Type B pancreatic cell (in vitro differentiated cells): ENCODE measurements around the gene MSH5. TPM values are rescaled to one million over a fixed set of nuclear protein-coding genes. Genes with fewer than 3 reads are reported as not detected.
A peak's percentile ranks its signal among the peaks of the same experiment; 100 is the strongest.

Experiments used
- DNase-seq: peaks from one replicate; pipeline ENCODE4 v3.0.0; 2021; ENCODE audit warnings: mixed read lengths; ENCODE audit not compliant: unreplicated experiment; ENCODE audit errors: extremely low spot score
- H3K27ac Mint-ChIP-seq: 2 replicates; pipeline ENCODE4 v1.8.0; 2021; ENCODE audit warnings: mild to moderate bottlenecking, mixed read lengths
- H3K27me3 Mint-ChIP-seq: 2 replicates; pipeline ENCODE4 v1.8.0; 2021; ENCODE audit warnings: mixed read lengths
- H3K36me3 Mint-ChIP-seq: 2 replicates; pipeline ENCODE4 v1.8.0; 2021; ENCODE audit warnings: mixed read lengths
- H3K4me1 Mint-ChIP-seq: one replicate; pipeline ENCODE4 v1.8.0; 2021; ENCODE audit warnings: mixed read lengths; ENCODE audit not compliant: unreplicated experiment
- H3K4me3 Mint-ChIP-seq: 2 replicates; pipeline ENCODE4 v1.8.0; 2021; ENCODE audit warnings: mild to moderate bottlenecking, mixed read lengths
- H3K9me3 Mint-ChIP-seq: 2 replicates; pipeline ENCODE4 v1.8.0; 2021; ENCODE audit warnings: mixed read lengths
- total RNA-seq: library from RNA; stranded (reverse); gene quantifications from 2 replicates; pipeline ENCODE4 v1.2.1, GENCODE V29; 2021; ENCODE audit warnings: low replicate concordance
- TF ChIP-seq, protein P1 (sequence below): fragments of 200-600 bp; sonication (generic); conservative IDR thresholded peaks from 2 replicates; pipeline ENCODE4 v1.5.0; 2021; ENCODE audit warnings: antibody characterized with exemption, mild to moderate bottlenecking

MSH5 gene
- total RNA-seq, 1 donor from 2014 or later = 46.7 TPM

DNA sequence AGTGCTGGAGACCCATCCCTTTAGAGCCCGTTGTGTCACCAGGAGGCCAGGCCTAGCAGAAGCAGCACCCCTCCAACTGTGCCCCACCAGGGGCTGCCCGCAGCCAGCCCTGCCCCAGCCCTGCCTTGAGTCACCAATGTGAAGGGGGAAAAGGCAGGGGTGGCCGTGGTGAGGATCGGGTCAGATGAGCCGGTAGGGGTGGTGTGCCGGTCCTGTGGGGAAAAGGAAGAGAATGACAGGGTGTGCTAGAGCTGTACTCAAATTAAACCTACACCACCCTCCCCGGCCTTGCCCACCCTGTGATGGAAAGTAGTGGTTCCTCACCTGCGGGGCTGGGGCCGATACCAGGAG lies 25.7 kb downstream of the MSH5 start:
- TF ChIP-seq, protein P1, sequence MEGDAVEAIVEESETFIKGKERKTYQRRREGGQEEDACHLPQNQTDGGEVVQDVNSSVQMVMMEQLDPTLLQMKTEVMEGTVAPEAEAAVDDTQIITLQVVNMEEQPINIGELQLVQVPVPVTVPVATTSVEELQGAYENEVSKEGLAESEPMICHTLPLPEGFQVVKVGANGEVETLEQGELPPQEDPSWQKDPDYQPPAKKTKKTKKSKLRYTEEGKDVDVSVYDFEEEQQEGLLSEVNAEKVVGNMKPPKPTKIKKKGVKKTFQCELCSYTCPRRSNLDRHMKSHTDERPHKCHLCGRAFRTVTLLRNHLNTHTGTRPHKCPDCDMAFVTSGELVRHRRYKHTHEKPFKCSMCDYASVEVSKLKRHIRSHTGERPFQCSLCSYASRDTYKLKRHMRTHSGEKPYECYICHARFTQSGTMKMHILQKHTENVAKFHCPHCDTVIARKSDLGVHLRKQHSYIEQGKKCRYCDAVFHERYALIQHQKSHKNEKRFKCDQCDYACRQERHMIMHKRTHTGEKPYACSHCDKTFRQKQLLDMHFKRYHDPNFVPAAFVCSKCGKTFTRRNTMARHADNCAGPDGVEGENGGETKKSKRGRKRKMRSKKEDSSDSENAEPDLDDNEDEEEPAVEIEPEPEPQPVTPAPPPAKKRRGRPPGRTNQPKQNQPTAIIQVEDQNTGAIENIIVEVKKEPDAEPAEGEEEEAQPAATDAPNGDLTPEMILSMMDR = no peak
- Mint-ChIP-seq H3K9me3 (no peaks in the 10 kb centered on the region), H3K4me1 (peaks cover 16% of the 10 kb centered on the region), H3K27ac (no peak overlapping the region), H3K27me3 (no peaks in the 10 kb centered on the region), H3K4me3 (no peak overlapping the region), H3K36me3 (peaks cover 21% of the 10 kb centered on the region)
- no peak for DNase-seq

DNA sequence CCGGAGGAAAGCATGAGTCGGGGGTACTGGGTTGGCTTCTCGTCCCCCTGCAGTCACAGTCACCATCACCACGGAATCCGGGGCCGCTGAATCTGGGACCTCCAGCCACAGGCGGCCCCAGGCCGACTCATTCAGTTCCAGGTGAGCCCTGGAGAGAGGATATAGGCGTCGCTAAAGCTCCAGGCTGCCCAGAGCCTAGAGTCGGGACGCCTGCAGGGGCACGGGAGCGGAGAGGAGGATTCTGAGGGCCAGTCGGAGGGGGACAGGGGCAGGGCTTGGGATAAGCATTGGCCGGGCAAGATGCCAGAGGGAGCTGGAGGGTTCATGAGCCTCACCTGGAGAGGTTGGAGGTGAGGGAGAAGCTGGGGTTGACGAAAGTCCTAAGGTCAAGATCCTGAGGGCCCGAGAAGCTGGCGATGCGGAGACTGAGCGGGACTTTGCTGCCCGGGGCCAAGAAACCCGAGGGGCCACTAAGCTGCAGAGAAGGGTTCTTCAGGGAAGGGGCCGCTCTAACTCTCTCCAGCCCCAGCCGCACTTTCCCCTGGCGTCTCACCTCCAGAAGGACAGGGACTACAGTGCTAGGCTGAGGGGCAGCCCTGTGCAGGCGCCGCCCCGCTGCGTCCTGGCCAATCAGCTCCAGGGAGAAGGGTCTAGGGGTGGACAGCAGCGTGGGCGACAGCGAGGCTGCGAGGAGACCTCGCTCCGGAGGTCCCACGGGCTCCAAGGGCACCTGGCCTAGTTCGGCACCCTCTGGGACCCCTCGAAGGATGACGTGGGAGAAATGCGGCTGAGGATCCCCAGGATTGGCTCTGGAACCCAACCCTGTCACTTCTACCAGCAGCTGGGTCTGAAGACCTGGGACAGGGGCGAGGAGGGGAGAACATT lies 26.3 kb downstream of the MSH5 start:
- Mint-ChIP-seq H3K9me3 (no peaks in the 10 kb centered on the region), H3K36me3 (peaks cover 16% of the 10 kb centered on the region), H3K4me3 (peak overlapping the region; percentile 61), H3K4me1 (peaks cover 16% of the 10 kb centered on the region), H3K27ac (no peak overlapping the region), H3K27me3 (no peaks in the 10 kb centered on the region)
- DNase-seq = no peak
- TF ChIP-seq, protein P1 = no peak

DNA sequence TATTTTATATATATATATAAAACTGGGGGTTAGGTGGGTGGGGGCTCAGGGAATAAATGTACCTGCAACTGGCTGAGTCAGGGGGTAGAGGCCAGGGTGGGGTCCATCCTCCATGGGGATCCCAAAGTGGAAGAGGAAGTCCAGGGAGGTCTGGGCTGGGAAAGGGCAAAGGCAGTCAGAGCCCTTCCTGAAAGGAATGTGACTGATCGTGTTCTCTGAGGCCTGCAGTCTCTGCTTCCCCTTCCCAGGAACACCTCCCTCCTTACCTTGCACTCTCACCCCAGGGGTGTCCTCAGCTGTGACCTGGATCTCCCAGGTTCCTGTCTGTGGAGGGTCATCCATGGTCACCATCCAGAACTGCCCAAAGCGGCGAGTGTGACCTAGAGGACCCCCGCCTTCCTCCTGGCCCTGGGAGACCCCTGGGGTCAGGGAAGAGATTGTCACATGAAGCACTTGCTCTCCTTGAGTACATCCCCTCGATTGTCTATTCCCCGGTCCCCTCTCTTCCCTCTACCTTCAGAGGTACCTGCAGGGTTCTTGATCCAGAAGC lies 27.4 kb downstream of the MSH5 start:
- H3K27ac Mint-ChIP-seq = no peak overlapping the region
- no peaks in the 10 kb centered on the region for H3K9me3 Mint-ChIP-seq
- H3K4me3 Mint-ChIP-seq = no peak overlapping the region
- H3K27me3 Mint-ChIP-seq = no peaks in the 10 kb centered on the region
- DNase-seq = no peak
- H3K36me3 Mint-ChIP-seq = peaks cover 10% of the 10 kb centered on the region
- TF ChIP-seq, protein P1 = no peak
- peaks cover 16% of the 10 kb centered on the region for H3K4me1 Mint-ChIP-seq

DNA sequence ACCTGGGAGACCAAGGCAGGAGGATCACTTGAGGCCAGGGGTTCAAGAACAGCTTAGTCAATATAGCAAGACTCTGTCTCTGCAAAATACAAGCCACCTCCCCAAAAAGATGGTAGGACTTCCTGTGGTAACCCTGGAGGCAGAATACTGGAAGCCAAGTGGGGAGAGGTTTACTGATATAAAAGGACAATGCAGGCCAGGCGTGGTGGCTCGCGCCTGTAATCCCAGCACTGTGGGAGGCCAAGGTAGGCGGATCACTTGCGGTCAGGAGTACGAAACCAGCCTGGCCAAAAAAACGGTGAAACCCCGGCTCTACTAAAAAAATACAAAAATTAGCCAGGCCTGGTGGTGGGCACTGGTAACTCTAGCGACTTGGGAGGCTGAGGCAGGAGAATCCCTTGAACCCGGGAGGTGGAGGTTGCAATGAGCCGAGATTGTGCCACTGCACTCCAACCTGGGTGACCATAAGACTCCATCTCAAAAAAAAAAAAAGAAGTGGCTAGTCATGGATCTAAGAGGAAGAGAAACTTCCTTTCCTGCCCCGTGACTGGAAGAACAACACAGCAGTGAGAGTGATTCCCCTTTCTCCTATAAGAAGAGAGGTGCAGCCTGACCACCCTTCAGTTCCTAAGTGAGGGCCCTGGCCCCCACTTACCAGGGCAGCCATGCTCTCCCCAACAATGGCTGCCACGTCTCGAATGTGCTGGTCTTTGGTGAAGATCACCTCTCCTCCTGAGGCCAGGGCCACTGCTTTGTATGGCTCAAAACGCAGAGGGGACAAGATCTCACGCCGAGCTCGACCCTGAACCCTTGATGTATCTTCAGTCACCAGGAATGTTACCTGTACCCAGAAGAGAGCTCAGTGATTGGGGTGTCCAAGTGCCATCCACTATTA lies 28.8 kb downstream of the MSH5 start:
- DNase-seq = no peak
- no peaks in the 10 kb centered on the region for H3K9me3 Mint-ChIP-seq
- no peak overlapping the region for H3K27ac Mint-ChIP-seq
- no peak overlapping the region for H3K4me3 Mint-ChIP-seq
- H3K4me1 Mint-ChIP-seq = peaks cover 10% of the 10 kb centered on the region
- no peaks in the 10 kb centered on the region for H3K27me3 Mint-ChIP-seq
- peaks cover 5% of the 10 kb centered on the region for H3K36me3 Mint-ChIP-seq
- TF ChIP-seq, protein P1 = no peak

DNA sequence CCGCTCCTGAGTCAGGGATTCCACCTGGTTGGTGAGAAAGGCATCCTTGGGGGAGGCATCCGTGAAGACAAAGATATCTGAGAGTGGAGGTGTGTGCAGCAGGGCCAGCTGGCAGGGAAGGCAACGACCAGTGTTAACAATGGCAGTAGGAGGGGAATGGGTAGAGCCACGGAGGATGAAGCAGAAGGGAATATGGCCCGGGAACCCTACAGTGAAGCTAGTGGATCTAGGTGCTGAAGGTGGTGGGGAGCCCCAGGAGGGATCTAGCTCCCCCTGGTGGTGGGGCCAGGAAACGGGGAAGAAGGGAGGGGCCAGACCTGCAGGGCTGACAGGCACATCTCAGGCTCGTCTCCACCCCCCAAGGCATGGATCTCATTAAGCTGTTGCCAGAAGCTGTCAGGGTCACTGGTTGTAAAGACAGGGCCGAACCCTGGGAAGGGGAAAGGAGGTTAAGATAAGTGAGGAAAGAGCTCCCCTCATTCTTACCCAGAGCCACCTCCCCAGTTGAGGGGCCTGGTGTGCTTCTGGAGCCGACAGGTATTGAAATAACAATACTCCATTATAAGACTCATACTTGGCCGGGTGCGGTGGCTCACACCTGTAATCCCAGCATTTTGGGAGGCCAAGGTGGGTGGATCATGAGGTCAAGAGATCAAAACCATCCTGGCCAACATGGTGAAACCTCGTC lies 30.0 kb downstream of the MSH5 start:
- Mint-ChIP-seq H3K4me1 (peaks cover 5% of the 10 kb centered on the region), H3K27me3 (no peaks in the 10 kb centered on the region), H3K4me3 (no peak overlapping the region), H3K36me3 (no peaks in the 10 kb centered on the region), H3K27ac (no peak overlapping the region), H3K9me3 (no peaks in the 10 kb centered on the region)
- TF ChIP-seq, protein P1 = peak; percentile 76
- DNase-seq = no peak
